Measurements from ENCODE around the gene ZNF608.

ZNF608 gene

DNA sequence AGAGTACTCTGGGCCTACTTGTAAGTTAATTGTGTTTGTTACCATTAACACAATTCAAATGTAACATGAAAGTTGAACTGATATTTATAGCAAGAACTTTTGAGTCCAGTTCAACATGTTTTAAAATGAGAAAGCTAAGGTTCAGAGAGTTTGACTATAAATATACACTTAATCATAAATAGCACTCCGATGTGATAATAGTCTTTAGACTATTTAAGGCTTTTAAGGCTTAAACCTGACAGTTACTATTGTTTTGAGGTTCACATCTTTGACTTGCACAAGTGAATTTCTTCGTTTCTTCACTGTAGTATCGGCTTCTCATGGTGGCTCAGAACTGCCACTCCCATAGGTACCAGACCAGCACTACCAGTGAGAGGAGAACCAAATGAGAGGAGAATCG lies 42.4 kb downstream of the ZNF608 start:
- Mint-ChIP-seq H3K9me3 (no peaks in the 10 kb centered on the region), H3K27ac (no peak overlapping the region), H3K36me3 (ENCODE audit: low read depth) (no peaks in the 10 kb centered on the region), H3K4me1 (ENCODE audit: low read depth) (peaks cover 26% of the 10 kb centered on the region), H3K4me3 (no peak overlapping the region), H3K27me3 (no peaks in the 10 kb centered on the region)

DNA sequence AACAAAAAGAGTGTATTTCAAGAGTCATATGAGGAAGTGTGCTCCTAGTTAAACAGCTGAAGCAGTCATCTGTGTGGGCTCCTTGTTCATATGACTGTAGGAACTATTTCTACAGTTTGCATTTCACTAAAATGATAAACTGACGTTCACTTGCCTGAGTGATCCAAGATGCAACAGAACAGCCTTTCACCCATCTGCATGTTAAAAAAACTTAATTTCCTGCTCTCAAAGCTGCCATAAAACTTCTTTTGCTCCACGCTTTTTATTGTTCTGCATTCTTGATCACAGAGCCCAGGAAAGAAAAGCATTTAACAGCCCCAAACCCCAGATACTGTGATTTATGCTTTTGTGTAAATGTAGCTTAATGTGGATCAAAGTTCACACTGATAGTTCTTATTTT lies 43.9 kb downstream of the ZNF608 start:
- Mint-ChIP-seq H3K4me3 (peak overlapping the region; percentile 18), H3K27ac (no peak overlapping the region), H3K4me1 (ENCODE audit: low read depth) (peaks cover 22% of the 10 kb centered on the region), H3K9me3 (no peaks in the 10 kb centered on the region), H3K27me3 (no peaks in the 10 kb centered on the region), H3K36me3 (ENCODE audit: low read depth) (no peaks in the 10 kb centered on the region)

DNA sequence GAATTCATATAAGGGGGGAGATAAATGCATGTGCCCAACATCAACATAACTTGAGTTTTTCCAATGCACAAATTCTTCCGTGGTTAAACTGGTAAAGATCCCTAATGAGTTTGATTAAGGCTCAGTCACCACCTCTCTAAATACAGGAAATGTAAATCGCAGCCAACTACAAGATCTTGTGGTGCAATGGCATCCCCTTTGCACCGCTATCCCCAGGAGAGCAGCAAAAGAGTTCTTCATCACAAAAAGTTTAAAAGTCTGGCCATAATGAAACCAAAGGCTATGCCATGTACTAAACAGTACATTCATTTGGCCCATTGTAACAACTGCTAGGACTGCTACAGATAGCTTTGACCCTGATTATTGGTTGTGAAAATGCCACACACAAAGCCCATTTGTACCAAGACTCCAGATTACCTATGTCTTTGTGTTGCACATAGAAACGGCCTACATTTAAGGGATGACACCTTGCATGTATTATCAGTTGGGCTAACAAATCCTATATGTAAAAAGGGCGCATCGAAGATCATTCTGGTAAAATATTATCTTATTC lies 44.5 kb downstream of the ZNF608 start:
- no peak overlapping the region for H3K4me3 Mint-ChIP-seq

DNA sequence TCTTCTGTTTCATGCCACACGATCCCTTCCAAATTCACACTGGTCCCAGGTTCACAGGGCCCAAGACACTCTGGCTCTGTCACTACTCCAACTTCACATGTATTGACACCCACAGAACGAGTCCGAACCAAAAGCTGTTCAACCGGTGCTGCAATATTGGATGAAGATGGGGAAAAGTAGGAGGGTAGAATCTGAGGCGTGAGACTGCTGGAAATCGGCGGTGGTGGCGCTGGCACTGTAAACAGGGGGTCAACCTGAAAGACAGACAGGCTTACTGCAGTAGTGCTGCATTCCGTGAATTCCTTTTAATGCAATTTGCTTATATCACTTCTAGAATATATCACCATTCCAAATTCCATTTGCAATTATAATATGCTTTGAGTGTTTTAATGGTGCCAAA lies 45.4 kb downstream of the ZNF608 start:
- no peak overlapping the region for H3K4me3 Mint-ChIP-seq
- peaks cover 17% of the 10 kb centered on the region for H3K4me1 Mint-ChIP-seq (ENCODE audit: low read depth)
- no peaks in the 10 kb centered on the region for H3K9me3 Mint-ChIP-seq
- no peak overlapping the region for H3K27ac Mint-ChIP-seq
- H3K36me3 Mint-ChIP-seq (ENCODE audit: low read depth): no peaks in the 10 kb centered on the region
- H3K27me3 Mint-ChIP-seq: peaks cover 3% of the 10 kb centered on the region

More for the DNA sequence above, 44.5 kb downstream of the ZNF608 start:
- Mint-ChIP-seq H3K9me3 (no peaks in the 10 kb centered on the region), H3K27me3 (no peaks in the 10 kb centered on the region), H3K36me3 (ENCODE audit: low read depth) (no peaks in the 10 kb centered on the region), H3K4me1 (ENCODE audit: low read depth) (peaks cover 20% of the 10 kb centered on the region), H3K27ac (no peak overlapping the region)

DNA sequence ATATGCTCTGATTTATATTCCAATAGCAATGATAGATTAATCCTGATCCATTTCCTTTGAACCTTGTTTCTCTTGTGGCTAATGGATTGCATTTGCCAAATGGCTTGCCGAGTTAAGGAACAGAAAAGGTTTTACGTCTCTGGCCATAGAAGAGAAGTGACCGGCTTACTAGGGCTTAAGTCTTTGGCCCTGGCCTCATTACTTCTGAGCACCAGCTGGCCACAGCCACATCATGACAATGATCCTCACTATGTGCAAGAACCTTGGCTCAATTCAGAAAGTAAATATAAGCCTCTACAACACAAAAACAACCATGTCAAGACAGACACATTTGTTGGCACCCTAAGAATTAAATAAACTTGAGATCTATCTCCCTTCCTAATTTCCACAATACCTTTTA lies 46.1 kb downstream of the ZNF608 start:
- no peak overlapping the region for H3K27ac Mint-ChIP-seq
- peaks cover 3% of the 10 kb centered on the region for H3K27me3 Mint-ChIP-seq
- no peaks in the 10 kb centered on the region for H3K36me3 Mint-ChIP-seq (ENCODE audit: low read depth)
- H3K4me1 Mint-ChIP-seq (ENCODE audit: low read depth): peaks cover 11% of the 10 kb centered on the region
- H3K4me3 Mint-ChIP-seq: no peak overlapping the region
- no peaks in the 10 kb centered on the region for H3K9me3 Mint-ChIP-seq

DNA sequence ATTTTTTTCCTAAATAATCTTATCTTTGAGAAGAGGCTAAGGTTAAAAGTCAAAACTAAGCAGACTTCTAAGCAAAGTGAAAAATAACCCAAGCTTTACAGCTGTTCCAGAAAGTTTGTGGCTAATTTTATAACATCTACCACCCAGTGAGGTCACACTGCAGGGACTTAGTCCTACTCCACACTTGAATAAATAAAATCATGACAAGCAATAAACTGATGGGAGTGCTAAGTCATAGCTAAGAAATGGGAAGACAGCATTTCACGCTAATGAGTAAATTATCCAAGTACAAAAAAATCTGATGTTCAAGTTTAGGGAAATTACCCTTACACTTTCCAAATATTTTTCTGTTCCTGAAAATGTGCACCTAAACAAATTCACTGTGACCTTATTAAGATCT lies 47.7 kb downstream of the ZNF608 start:
- no peak overlapping the region for H3K4me3 Mint-ChIP-seq
- peaks cover 4% of the 10 kb centered on the region for H3K9me3 Mint-ChIP-seq
- H3K27ac Mint-ChIP-seq: no peak overlapping the region
- H3K36me3 Mint-ChIP-seq (ENCODE audit: low read depth): no peaks in the 10 kb centered on the region
- peaks cover 3% of the 10 kb centered on the region for H3K4me1 Mint-ChIP-seq (ENCODE audit: low read depth)
- H3K27me3 Mint-ChIP-seq: peaks cover 3% of the 10 kb centered on the region

DNA sequence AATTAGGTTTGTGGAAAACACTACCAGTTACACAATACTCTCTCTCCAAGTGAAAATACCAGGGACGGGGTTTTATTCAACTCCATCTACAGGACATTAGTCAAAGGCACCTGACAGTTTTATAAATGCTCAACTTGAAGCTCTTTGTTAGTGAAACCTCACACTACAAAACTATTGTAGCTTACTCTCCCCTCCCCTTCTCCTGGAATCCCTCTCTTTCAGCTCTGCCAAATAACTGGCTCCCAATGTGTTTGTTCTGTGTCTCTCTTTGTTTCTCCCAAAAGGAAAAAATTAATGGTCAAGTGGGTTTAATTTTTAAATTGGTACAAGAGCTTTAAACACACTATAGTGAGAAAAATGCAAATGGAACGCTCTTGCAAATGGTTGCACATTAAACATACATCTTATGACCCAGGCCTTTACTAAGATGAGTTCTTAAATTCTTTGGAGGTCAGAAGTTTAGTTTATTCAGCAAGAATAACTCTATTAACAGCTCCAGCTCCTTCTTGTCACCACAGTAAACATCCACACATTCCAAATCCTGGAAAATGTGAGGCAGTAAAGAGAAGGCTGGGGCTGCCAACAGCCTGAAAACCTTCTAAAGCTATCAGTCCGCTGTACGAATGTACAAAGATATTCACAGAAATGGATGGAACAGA lies 48.4 kb downstream of the ZNF608 start:
- Mint-ChIP-seq H3K4me3 (no peak overlapping the region), H3K4me1 (ENCODE audit: low read depth) (peaks cover 3% of the 10 kb centered on the region), H3K27ac (no peak overlapping the region), H3K36me3 (ENCODE audit: low read depth) (no peaks in the 10 kb centered on the region), H3K9me3 (peaks cover 4% of the 10 kb centered on the region), H3K27me3 (peaks cover 3% of the 10 kb centered on the region)

DNA sequence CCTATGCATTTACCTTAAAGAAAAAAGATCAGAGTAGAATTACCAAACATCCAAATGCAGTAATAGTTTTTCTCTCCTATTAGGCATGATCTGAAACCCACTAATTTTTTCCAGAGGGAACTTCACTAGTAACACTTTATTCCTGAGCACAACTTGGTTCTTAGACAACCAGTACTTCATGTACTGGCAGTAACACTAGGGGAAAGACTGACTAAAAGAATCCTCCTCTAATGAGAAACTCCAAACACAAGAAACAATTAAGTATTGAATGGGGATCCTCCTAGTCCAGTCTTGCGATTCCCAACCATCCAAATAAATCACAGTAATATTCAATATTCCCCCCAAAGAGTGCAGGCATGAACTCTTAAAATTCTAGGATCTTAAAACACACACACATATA lies 48.9 kb downstream of the ZNF608 start:
- Mint-ChIP-seq H3K27ac (no peak overlapping the region), H3K4me3 (no peak overlapping the region), H3K4me1 (ENCODE audit: low read depth) (no peaks in the 10 kb centered on the region), H3K36me3 (ENCODE audit: low read depth) (no peaks in the 10 kb centered on the region), H3K27me3 (peaks cover 3% of the 10 kb centered on the region), H3K9me3 (peaks cover 4% of the 10 kb centered on the region)

DNA sequence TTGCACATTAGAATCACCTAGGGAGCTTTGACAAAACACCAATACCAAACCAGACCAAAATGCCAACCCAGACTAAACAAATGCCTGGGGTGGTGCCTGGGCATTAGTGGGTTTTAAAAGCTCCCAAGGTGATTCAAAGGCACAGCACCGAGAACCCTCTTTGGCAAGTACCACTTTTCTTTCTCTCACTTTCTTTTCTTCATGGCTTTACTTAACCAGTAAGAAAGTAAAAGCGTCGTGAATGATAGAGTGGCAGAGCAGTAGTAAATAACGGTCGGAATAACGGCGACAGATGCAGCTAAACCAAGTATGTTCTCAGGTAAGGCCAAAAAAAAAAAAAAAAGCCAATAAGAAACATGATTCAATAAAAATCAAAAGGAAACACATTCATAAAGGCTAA lies 49.5 kb downstream of the ZNF608 start:
- H3K4me1 Mint-ChIP-seq (ENCODE audit: low read depth): no peaks in the 10 kb centered on the region
- peaks cover 4% of the 10 kb centered on the region for H3K9me3 Mint-ChIP-seq
- H3K27me3 Mint-ChIP-seq: peaks cover 3% of the 10 kb centered on the region
- no peak overlapping the region for H3K4me3 Mint-ChIP-seq
- no peak overlapping the region for H3K27ac Mint-ChIP-seq
- H3K36me3 Mint-ChIP-seq (ENCODE audit: low read depth): no peaks in the 10 kb centered on the region
